Pancreas (tissue), 10 donors: ENCODE data around the gene TPSB2. TPM values are rescaled to one million over a fixed set of nuclear protein-coding genes. Genes with fewer than 3 reads are reported as not detected.

ENCODE experiments used
- ATAC-seq, 4 donors: fragments of 200-7000 bp; cut with Tn5 transposase; one replicate each; pipeline versions ENCODE4 v1.8.0 to v1.9.1; 2020; ENCODE audit warnings: mild to moderate bottlenecking in 4 of 4, moderate library complexity in 4 of 4
- DNase-seq, 6 donors: peaks; one replicate each; pipeline ENCODE4 v3.0.0-alpha.2; 2020
- FAIRE-seq: peaks from 2 replicates; lab custom pipeline; 2012; peaks lifted over from hg19 to GRCh38; lab: Jason Lieb, UNC
- H3K27ac ChIP-seq, 4 donors: fragments of 200-600 bp; sonication (generic); 1 replicate in 3 of 4; 2 replicates in 1 of 4; pipeline versions ENCODE4 v1.5.0 to v1.8.0; 2020
- H3K27me3 ChIP-seq, 4 donors: fragments of 200-600 bp; one replicate each; pipeline ENCODE4 v1.8.0; 2021
- H3K36me3 ChIP-seq, 3 donors: fragments of 200-600 bp; sonication (generic) in 1 of 3; one replicate each; pipeline versions ENCODE4 v1.5.0 to v1.8.0; 2020 to 2021
- H3K4me1 ChIP-seq, 3 donors: fragments of 200-600 bp; one replicate each; pipeline ENCODE4 v1.8.0; 2021
- H3K4me3 ChIP-seq, 4 donors: fragments of 200-600 bp; sonication (generic) in 2 of 4; one replicate each; pipeline versions ENCODE4 v1.5.0 to v1.8.0; 2020 to 2021
- H3K9me3 ChIP-seq, 4 donors: fragments of 200-600 bp; one replicate each; pipeline ENCODE4 v1.8.0; 2021
- CTCF ChIP-seq, 4 donors: fragments of 200-600 bp; sonication (generic) in 3 of 4; IDR thresholded peaks; one replicate each; pipeline versions ENCODE4 v1.5.0 to v1.8.0; 2021; ENCODE audit warnings: antibody characterized with exemption in 4 of 4
- WGBS, 2 donors: extraction: QIAGEN DNeasy Blood & Tissue Kit; methylation state at CpG; one replicate each; pipeline ENCODE4 v1.1.7; 2013; 5-methylcytosine and 5-hydroxymethylcytosine counted together
- intact Hi-C, 3 donors: fragments of 100-400 bp; cut with DNase I; formaldehyde crosslinking; loops; one replicate each; pipeline versions ENCODE4 v1.11.1 to v1.14.2; 2022
- polyA plus RNA-seq, 2 donors: library from polyadenylated mRNA; stranded (reverse); fragments of 200-250 nt; gene quantifications; one replicate each; pipeline ENCODE4 v1.2.3, GENCODE V29; 2013
- total RNA-seq, 6 donors: library from RNA; stranded (reverse); fragmentation: NEBNext Ultra II Directional in 4 of 6; extraction: Animal tissue kit (Norgen Biotek cat#: 25700) in 4 of 6; gene quantifications; one replicate each; pipeline versions ENCODE4 v1.2.1 to v1.2.4, GENCODE V29; 2021 to 2023
- donor health status: healthy with polysubstance abuse.
- donor health status: DM: no; HTN: no; CAD: no; lungs with moderate emphysema.
- donor health status: DM: no; HTN: no; CAD: no.
- donor health status: control.
- donor health status: control.
- donor health status: Bipolar disorder and iron deficiency.
- donor health status: DM: yes; HTN: yes; CAD: no.
- donor health status: DM: no; HTN: no; CAD: no.
- donor health status: DM: no; HTN: no; CAD: no.
- donor health status: DM: yes; HTN: yes; CAD: no.

TPSB2 gene
- total and polyA plus RNA-seq, 8 donors: 0.69 to 12.2 (median 4.9) TPM

DNA sequence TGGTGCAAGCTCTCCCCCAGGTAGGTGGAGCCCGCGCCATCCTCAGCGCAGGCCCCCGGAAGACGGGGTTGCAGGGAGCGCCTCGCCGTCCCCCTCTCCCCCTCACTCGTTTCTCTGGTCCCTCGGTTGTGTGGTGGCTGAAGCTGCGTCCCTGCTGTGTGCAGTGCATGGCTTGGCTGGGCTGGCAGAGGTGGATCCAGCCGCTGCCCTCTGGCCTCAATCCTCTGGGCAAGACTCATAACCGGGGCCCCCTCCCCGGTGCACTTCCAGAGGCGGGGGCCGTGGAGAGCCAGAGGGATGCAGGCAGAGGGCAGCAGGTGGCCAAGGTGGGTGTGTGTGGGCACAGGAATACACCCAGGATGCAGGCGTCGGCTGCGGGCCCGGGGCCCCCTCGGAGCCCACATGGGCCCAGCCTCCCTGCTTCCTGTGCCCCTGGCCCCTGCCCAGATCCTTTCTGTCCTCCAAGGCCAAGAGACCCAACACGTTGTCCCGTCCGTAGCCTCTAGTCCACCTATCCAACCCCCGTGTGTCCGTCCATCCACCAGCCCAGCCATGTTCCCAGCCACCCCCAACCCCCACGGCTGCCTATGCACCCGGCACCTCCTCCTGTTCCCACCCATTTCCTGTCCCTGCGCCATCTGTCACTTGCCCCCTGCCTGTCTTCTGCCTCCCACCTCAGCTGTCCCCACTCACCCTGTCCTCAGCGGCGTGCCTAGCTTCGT lies 14.2 kb downstream of the TPSB2 start:
- Histone ChIP-seq H3K27me3 (no peaks in the 10 kb centered on the region), H3K4me3 (no peak overlapping the region), H3K27ac (no peak overlapping the region), H3K36me3 (no peaks in the 10 kb centered on the region), H3K9me3 (no peaks in the 10 kb centered on the region), H3K4me1 (no peaks in the 10 kb centered on the region)
- no peak for ATAC-seq
- no peak for DNase-seq
- intact Hi-C loops: no loop called here
- FAIRE-seq: no peak
- WGBS, 2 donors: 66 to 72% methylated on average over 32 of the region's 32 CpGs
- no peak for TF ChIP-seq CTCF (IDR thresholded peaks at IDR 0.05)

GRCh38 chr16:1214719-1215118 lies 15.3 kb downstream of the TPSB2 start:
- Histone ChIP-seq H3K9me3 (no peaks in the 10 kb centered on the region), H3K27me3 (no peaks in the 10 kb centered on the region), H3K4me3 (no peak overlapping the region), H3K36me3 (no peaks in the 10 kb centered on the region), H3K27ac (no peak overlapping the region), H3K4me1 (no peaks in the 10 kb centered on the region)
- TF ChIP-seq CTCF (IDR thresholded peaks at IDR 0.05): no peak
- 64 to 65% methylated on average over 16 of the region's 16 CpGs for WGBS, 2 donors
- DNase-seq: no peak
- ATAC-seq: no peak
- no peak for FAIRE-seq
- intact Hi-C loops: no loop called here

GRCh38 chr16:1213796-1214372 lies 16.1 kb downstream of the TPSB2 start:
- intact Hi-C loops: no loop called here
- FAIRE-seq: no peak

DNA sequence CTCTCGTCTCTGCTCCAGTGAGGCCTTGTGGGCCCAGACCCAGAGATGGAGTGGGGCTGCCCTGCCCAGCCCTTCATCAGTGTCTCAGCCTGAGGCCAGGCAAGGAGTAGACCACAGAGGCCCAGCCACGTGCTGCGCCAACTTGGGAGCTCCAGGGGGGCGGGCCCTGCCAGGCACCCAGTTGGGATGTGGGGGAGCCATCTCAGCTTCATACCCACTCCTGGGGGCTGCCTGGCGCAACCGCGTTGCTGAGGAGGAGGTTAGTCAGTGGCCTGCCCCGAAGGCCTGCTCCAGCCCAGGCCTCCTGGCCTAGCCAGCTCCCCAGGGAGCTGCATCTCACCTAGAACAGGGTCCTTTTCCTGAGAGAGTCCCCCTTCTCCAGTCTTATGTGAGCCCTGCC lies 16.8 kb downstream of the TPSB2 start:
- TF ChIP-seq CTCF (IDR thresholded peaks at IDR 0.05): no peak
- Histone ChIP-seq H3K27me3 (no peaks in the 10 kb centered on the region), H3K4me3 (no peak overlapping the region), H3K4me1 (no peaks in the 10 kb centered on the region), H3K9me3 (no peaks in the 10 kb centered on the region), H3K27ac (no peak overlapping the region), H3K36me3 (no peaks in the 10 kb centered on the region)
- FAIRE-seq (no peak), DNase-seq (no peak), ATAC-seq (no peak)
- WGBS, 2 donors: 71 to 83% methylated on average over 8 of the region's 8 CpGs
- intact Hi-C loops: no loop called here

More at GRCh38 chr16:1213796-1214372, 16.1 kb downstream of the TPSB2 start:
- 66 to 78% methylated on average over 25 of the region's 25 CpGs for WGBS, 2 donors
- Histone ChIP-seq H3K36me3 (no peaks in the 10 kb centered on the region), H3K9me3 (no peaks in the 10 kb centered on the region), H3K27me3 (no peaks in the 10 kb centered on the region), H3K4me3 (no peak overlapping the region), H3K27ac (no peak overlapping the region), H3K4me1 (no peaks in the 10 kb centered on the region)
- no peak for DNase-seq
- TF ChIP-seq CTCF (IDR thresholded peaks at IDR 0.05): no peak
- ATAC-seq: no peak

- no peak for DNase-seq
- ATAC-seq: no peak
- no peak overlapping the region for H3K27ac ChIP-seq
- no peak overlapping the region for H3K4me3 ChIP-seq
- H3K27me3 ChIP-seq: no peaks in the 10 kb centered on the region
- no peaks in the 10 kb centered on the region for H3K36me3 ChIP-seq
- no peaks in the 10 kb centered on the region for H3K4me1 ChIP-seq
- 78 to 89% methylated on average over 36 to 40 of the region's 40 CpGs for WGBS, 2 donors
- intact Hi-C loops: no loop called here
- TF ChIP-seq CTCF (IDR thresholded peaks at IDR 0.05): no peak
- no peaks in the 10 kb centered on the region for H3K9me3 ChIP-seq
- no peak for FAIRE-seq
Measured at GRCh38 chr16:1212616-1213194, 17.3 kb downstream of the TPSB2 start.
